ENCODE results near the gene SEMA3D. TPM values are rescaled to one million over a fixed set of nuclear protein-coding genes. Genes with fewer than 3 reads are reported as not detected.

SEMA3D gene
- total and polyA plus RNA-seq, 9 donors, result 0.75 to 6.1 (median 3.0) TPM

GRCh38 chr7:85070967-85071628 lies 115.8 kb downstream of the SEMA3D start:
- DNase-seq, result no peak
- Histone ChIP-seq H3K27me3 (no peaks in the 10 kb centered on the region), H3K27ac (no peak overlapping the region), H3K36me3 (no peaks in the 10 kb centered on the region), H3K4me3 (no peak overlapping the region), H3K4me1 (ENCODE audit: insufficient read depth) (no peaks in the 10 kb centered on the region), H3K9me3 (no peaks in the 10 kb centered on the region)
- intact Hi-C loops (cut with DNase I), result loop anchor here in 1 of 4 donors (1.0 to 10.0 kb wide), 2 partner anchors 38 to 114 kb away; partner anchors contain the start of gene SEMA3D
- WGBS, 3 donors, result 93 to 98% (median 95%) methylated on average over 5 of the region's 5 CpGs
- TF ChIP-seq EP300 (IDR thresholded peaks at IDR 0.05), result no peak
- no peak for TF ChIP-seq POLR2A (IDR thresholded peaks at IDR 0.05)
- TF ChIP-seq CTCF (IDR thresholded peaks at IDR 0.05), result no peak

- Histone ChIP-seq H3K4me3 (no peak overlapping the region), H3K4me1 (ENCODE audit: insufficient read depth) (no peaks in the 10 kb centered on the region), H3K36me3 (no peaks in the 10 kb centered on the region), H3K9me3 (no peaks in the 10 kb centered on the region), H3K27ac (no peak overlapping the region), H3K27me3 (no peaks in the 10 kb centered on the region)
- no peak for DNase-seq
- no peak for TF ChIP-seq EP300 (IDR thresholded peaks at IDR 0.05)
- no peak for TF ChIP-seq POLR2A (IDR thresholded peaks at IDR 0.05)
- no peak for TF ChIP-seq CTCF (IDR thresholded peaks at IDR 0.05)
- intact Hi-C loops (cut with DNase I), result no loop called here
- WGBS, 3 donors, result 18 to 38% (median 26%) methylated on average over 1 of the region's 1 CpG
These were observed 118.1 kb downstream of the SEMA3D start for GRCh38 chr7:85068799-85069198.

GRCh38 chr7:85067371-85067770 lies 119.5 kb downstream of the SEMA3D start:
- DNase-seq, result no peak
- Histone ChIP-seq H3K4me1 (ENCODE audit: insufficient read depth) (no peaks in the 10 kb centered on the region), H3K27me3 (no peaks in the 10 kb centered on the region), H3K4me3 (no peak overlapping the region), H3K9me3 (no peaks in the 10 kb centered on the region), H3K36me3 (no peaks in the 10 kb centered on the region), H3K27ac (no peak overlapping the region)
- WGBS, 3 donors, result 91 to 97% (median 93%) methylated on average over 1 of the region's 1 CpG
- intact Hi-C loops (cut with DNase I), result no loop called here
- TF ChIP-seq POLR2A (IDR thresholded peaks at IDR 0.05) (no peak), EP300 (IDR thresholded peaks at IDR 0.05) (no peak), CTCF (IDR thresholded peaks at IDR 0.05) (no peak)

- no peak for DNase-seq
- Histone ChIP-seq H3K27me3 (no peaks in the 10 kb centered on the region), H3K4me3 (no peak overlapping the region), H3K36me3 (no peaks in the 10 kb centered on the region), H3K4me1 (ENCODE audit: insufficient read depth) (no peaks in the 10 kb centered on the region), H3K9me3 (no peaks in the 10 kb centered on the region), H3K27ac (no peak overlapping the region)
- intact Hi-C loops (cut with DNase I), result no loop called here
- TF ChIP-seq EP300 (IDR thresholded peaks at IDR 0.05) (no peak), POLR2A (IDR thresholded peaks at IDR 0.05) (no peak), CTCF (IDR thresholded peaks at IDR 0.05) (no peak)
These were observed 120.9 kb downstream of the SEMA3D start for GRCh38 chr7:85065888-85066485.
